OCI-LY1 (cell line): ENCODE data around the gene GJB4.

Experiments used
- CTCF ChIP-seq: fragments of 200-600 bp; sonication (generic), shearing (Covaris generic); IDR thresholded peaks from 2 replicates; pipeline ENCODE4 v1.5.1; 2017; ENCODE audit warnings: mild to moderate bottlenecking, antibody characterized with exemption, low read length, moderate library complexity, mixed read lengths
- EZH2 ChIP-seq: fragments of 200-600 bp; sonication (generic), shearing (Covaris generic); IDR thresholded peaks from 2 replicates; pipeline ENCODE4 v1.8.0; 2017; ENCODE audit warnings: borderline replicate concordance, mixed run types, mild to moderate bottlenecking, antibody characterized with exemption, low read length, moderate library complexity, mixed read lengths

GRCh38 chr1:34712007-34712688 is 47.4 kb upstream of the GJB4 start:
- TF ChIP-seq CTCF (no peak), EZH2 (no peak)
